Measurements from ENCODE around the gene PLA2G6. TPM values are rescaled to one million over a fixed set of nuclear protein-coding genes. Genes with fewer than 3 reads are reported as not detected.

The PLA2G6 gene
- total RNA-seq, 1 experiment from 2014 or later, result 36.0 TPM

GRCh38 chr22:38085056-38085455 lies 96.6 kb downstream of the PLA2G6 start:
- no peak overlapping the region for H3K4me2 ChIP-seq (ENCODE audit: low read length)
- H3K9me3 ChIP-seq (ENCODE audit: control insufficient read depth in 1 of 2, insufficient read depth in 1 of 2, low read depth in 1 of 2, low read length in 2 of 2), result no peaks in the 10 kb centered on the region
- no peaks in the 10 kb centered on the region for H3K79me2 ChIP-seq (ENCODE audit: insufficient read depth, low read length)
- no peaks in the 10 kb centered on the region for H3K27me3 ChIP-seq (ENCODE audit: insufficient read depth, low read length)
- RAD21 ChIA-PET (ENCODE audit: low non-redundant PET in 1 of 2, low total read pairs in 2 of 2, uncharacterized antibody in 2 of 2, unreplicated experiment in 2 of 2), result no interaction called here
- DNase-seq (ENCODE audit: low read depth, low spot score) (no peak), ATAC-seq (no peak)
- no peaks in the 10 kb centered on the region for H3K9me2 ChIP-seq (ENCODE audit: insufficient read depth)
- H4K20me1 ChIP-seq (ENCODE audit: insufficient read depth), result no peaks in the 10 kb centered on the region
- intact Hi-C loops (cut with micrococcal nuclease), result no loop called here
- peaks cover 0 to 4% of the 10 kb centered on the region in 2 experiments; a peak in 1 of 4 replicates for H3K4me1 ChIP-seq (ENCODE audit: control insufficient read depth in 1 of 2, insufficient read depth in 2 of 2, low read length in 2 of 2)
- no peak overlapping the region for H3K4me3 ChIP-seq (replicated peaks in 1 of 2; ENCODE audit: low read depth in 1 of 2, low read length in 2 of 2)
- H3K27ac ChIP-seq (ENCODE audit: low read depth, low read length), result no peak overlapping the region
- no peak overlapping the region for H3K9ac ChIP-seq (ENCODE audit: low read length)
- no TSS peak for BruUV-seq (replicated peaks)
- TF ChIP-seq POLR2A (IDR thresholded peaks at IDR 0.05; ENCODE audit: borderline replicate concordance, extremely low read depth, insufficient read depth, insufficient read length), result no peak
- no peak for TF ChIP-seq FOSL1 (IDR thresholded peaks at IDR 0.05; ENCODE audit: low read depth)
- TF ChIP-seq ELF1 (IDR thresholded peaks at IDR 0.05; ENCODE audit: borderline replicate concordance, low read depth), result no peak
- no peak for TF ChIP-seq ATF3 (IDR thresholded peaks at IDR 0.05)
- TF ChIP-seq EZH2phosphoT487 (IDR thresholded peaks at IDR 0.05; ENCODE audit: borderline replicate concordance), result no peak
- no peak for TF ChIP-seq ZBTB33 (IDR thresholded peaks at IDR 0.05; ENCODE audit: extremely low read depth, insufficient replicate concordance, low read length)
- no peak for TF ChIP-seq JUND (IDR thresholded peaks at IDR 0.05)
- TF ChIP-seq MAX (IDR thresholded peaks at IDR 0.05), result no peak
- TF ChIP-seq CEBPB (IDR thresholded peaks at IDR 0.05; ENCODE audit: low read depth), result no peak
- TF ChIP-seq SRF (IDR thresholded peaks at IDR 0.05; ENCODE audit: low read depth), result no peak
- CTCF ChIA-PET, result interaction anchor here (0.8 kb wide), 1 partner anchor 13 kb away, joined by 3 read pairs; no protein-coding TSS in a partner anchor
- no peak overlapping the region for H2AFZ ChIP-seq (ENCODE audit: low read depth, low read length, poor library complexity, severe bottlenecking)
- POLR2A ChIA-PET, result no interaction called here
- H3K36me3 ChIP-seq (ENCODE audit: control insufficient read depth in 1 of 2, insufficient read depth in 2 of 2, low read length in 2 of 2), result no peaks in the 10 kb centered on the region
